HUES48 (cell line): ENCODE measurements around the gene ALDH1L1.

Source experiments
- H3K27ac ChIP-seq: one replicate; pipeline ENCODE4 v1.7.0; 2013; ENCODE audit warnings: low read depth, low read length, inconsistent platforms
- H3K27me3 ChIP-seq: 2 replicates; pipeline ENCODE4 v1.6.1; 2013; ENCODE audit warnings: mild to moderate bottlenecking, low read length; ENCODE audit not compliant: control insufficient read depth, insufficient read depth
- H3K36me3 ChIP-seq: 2 replicates; pipeline ENCODE4 v1.6.1; 2013; ENCODE audit warnings: low read length; ENCODE audit not compliant: control insufficient read depth, insufficient read depth
- H3K4me1 ChIP-seq: 2 replicates; pipeline ENCODE4 v1.6.1; 2013; ENCODE audit warnings: mild to moderate bottlenecking, low read length; ENCODE audit not compliant: control insufficient read depth, insufficient read depth
- H3K4me3 ChIP-seq: 2 replicates; pipeline ENCODE4 v1.5.1; 2013; ENCODE audit warnings: mild to moderate bottlenecking, low read depth, low read length
- H3K9ac ChIP-seq: 2 replicates; pipeline ENCODE4 v1.6.1; 2013; ENCODE audit warnings: mild to moderate bottlenecking, low read depth, low read length, moderate library complexity
- H3K9me3 ChIP-seq: 2 replicates; pipeline ENCODE4 v1.6.1; 2013; ENCODE audit warnings: low read length; ENCODE audit not compliant: control insufficient read depth, insufficient read depth

Gene ALDH1L1

DNA sequence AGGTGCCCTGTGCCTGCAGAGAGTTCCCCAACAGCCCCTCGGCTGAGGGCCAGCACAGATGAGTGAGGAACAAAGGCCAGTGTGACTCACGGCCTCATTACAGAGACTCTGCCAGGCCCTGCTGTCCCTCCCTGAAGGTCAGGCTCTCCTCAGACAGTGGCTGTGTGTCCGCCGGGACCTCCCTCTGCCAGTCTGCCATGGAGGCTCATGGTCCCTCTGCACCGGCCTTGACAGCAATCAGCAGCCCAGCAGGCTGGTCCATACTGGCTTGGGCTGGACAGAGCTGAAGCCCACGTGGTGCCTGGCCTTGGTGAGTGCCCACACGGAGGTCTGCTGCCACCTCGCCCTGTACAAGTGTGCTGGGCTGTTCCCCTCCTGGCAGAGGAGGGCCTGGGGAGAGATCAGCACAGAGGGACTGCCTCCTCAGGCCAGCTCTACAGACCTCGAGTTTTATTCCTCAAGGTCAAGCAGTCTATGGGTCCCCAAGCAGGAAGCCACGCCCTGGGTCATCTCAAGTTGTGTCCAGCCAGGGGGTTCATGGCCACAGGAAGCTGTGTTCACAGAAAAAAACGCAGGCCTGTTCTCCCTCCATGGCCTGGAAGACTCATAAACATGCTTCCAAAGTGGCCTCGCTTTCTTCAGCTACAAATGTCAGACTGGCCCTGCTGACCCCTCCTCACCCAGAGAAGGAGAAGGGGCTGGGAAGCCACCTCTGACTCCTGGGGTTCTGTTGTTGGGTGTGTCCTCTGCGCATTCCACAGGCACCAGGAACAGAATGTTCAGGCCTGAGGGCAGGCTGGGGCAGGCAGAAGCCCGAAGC, 123.5 kb downstream of the ALDH1L1 start:
- no peaks in the 10 kb centered on the region for H3K27me3 ChIP-seq
- H3K9me3 ChIP-seq: no peaks in the 10 kb centered on the region
- H3K4me1 ChIP-seq: no peaks in the 10 kb centered on the region
- H3K27ac ChIP-seq: no peak overlapping the region
- H3K4me3 ChIP-seq: no peak overlapping the region
- no peak overlapping the region for H3K9ac ChIP-seq
- no peaks in the 10 kb centered on the region for H3K36me3 ChIP-seq

GRCh38 chr3:126056088-126056487, 124.3 kb downstream of the ALDH1L1 start:
- H3K27ac ChIP-seq: no peak overlapping the region
- H3K9me3 ChIP-seq: no peaks in the 10 kb centered on the region
- H3K4me3 ChIP-seq: no peak overlapping the region

GRCh38 chr3:126054870-126055269, 125.5 kb downstream of the ALDH1L1 start:
- no peaks in the 10 kb centered on the region for H3K27me3 ChIP-seq
- no peak overlapping the region for H3K4me3 ChIP-seq
- no peak overlapping the region for H3K9ac ChIP-seq
- H3K4me1 ChIP-seq: no peaks in the 10 kb centered on the region
- H3K27ac ChIP-seq: no peak overlapping the region
- no peaks in the 10 kb centered on the region for H3K36me3 ChIP-seq
- no peaks in the 10 kb centered on the region for H3K9me3 ChIP-seq

More at GRCh38 chr3:126056088-126056487, 124.3 kb downstream of the ALDH1L1 start:
- Histone ChIP-seq H3K36me3 (no peaks in the 10 kb centered on the region), H3K27me3 (no peaks in the 10 kb centered on the region), H3K9ac (no peak overlapping the region), H3K4me1 (no peaks in the 10 kb centered on the region)

GRCh38 chr3:126053949-126054569, 126.3 kb downstream of the ALDH1L1 start:
- Histone ChIP-seq H3K27ac (no peak overlapping the region), H3K9ac (no peak overlapping the region), H3K36me3 (no peaks in the 10 kb centered on the region), H3K4me3 (no peak overlapping the region), H3K27me3 (no peaks in the 10 kb centered on the region), H3K9me3 (no peaks in the 10 kb centered on the region), H3K4me1 (no peaks in the 10 kb centered on the region)
